MG63 (cell line): ENCODE results near the gene MORN1. TPM values are rescaled to one million over a fixed set of nuclear protein-coding genes. Genes with fewer than 3 reads are reported as not detected.
"Not testable (repeated sequence)": the region's sequence is repeated elsewhere in the genome, so short reads cannot be mapped to it uniquely, and the experiment has no call there.

ENCODE experiments used
- DNase-seq: peaks from one replicate; pipeline ENCODE4 v3.0.0-alpha.2; 2020
- H3K27me3 ChIP-seq: fragments of 250-450 bp; sonication (Bioruptor Pico); 2 replicates; pipeline ENCODE4 v1.5.1; 2020; ENCODE audit warnings: mild to moderate bottlenecking, moderate library complexity
- H3K36me3 ChIP-seq: fragments of 250-450 bp; sonication (Bioruptor Pico); 2 replicates; pipeline ENCODE4 v1.5.1; 2020; ENCODE audit warnings: mild to moderate bottlenecking, moderate library complexity
- H3K4me3 ChIP-seq: fragments of 250-450 bp; sonication (Bioruptor Pico); 2 replicates; pipeline ENCODE4 v1.5.1; 2020; ENCODE audit warnings: mild to moderate bottlenecking, moderate library complexity
- H3K9me3 ChIP-seq: fragments of 250-450 bp; sonication (Bioruptor Pico); 2 replicates; pipeline ENCODE4 v1.5.1; 2020; ENCODE audit warnings: mild to moderate bottlenecking, moderate library complexity
- total RNA-seq: library from RNA; depleted of rRNA; stranded (reverse); fragments of >200 nt; shearing (Covaris generic); gene quantifications from 2 replicates; pipeline ENCODE4 v1.2.3, GENCODE V29; 2014; ENCODE audit warnings: low replicate concordance

MORN1 gene
- total RNA-seq, 1 experiment from 2014 or later = 20.5 TPM

DNA sequence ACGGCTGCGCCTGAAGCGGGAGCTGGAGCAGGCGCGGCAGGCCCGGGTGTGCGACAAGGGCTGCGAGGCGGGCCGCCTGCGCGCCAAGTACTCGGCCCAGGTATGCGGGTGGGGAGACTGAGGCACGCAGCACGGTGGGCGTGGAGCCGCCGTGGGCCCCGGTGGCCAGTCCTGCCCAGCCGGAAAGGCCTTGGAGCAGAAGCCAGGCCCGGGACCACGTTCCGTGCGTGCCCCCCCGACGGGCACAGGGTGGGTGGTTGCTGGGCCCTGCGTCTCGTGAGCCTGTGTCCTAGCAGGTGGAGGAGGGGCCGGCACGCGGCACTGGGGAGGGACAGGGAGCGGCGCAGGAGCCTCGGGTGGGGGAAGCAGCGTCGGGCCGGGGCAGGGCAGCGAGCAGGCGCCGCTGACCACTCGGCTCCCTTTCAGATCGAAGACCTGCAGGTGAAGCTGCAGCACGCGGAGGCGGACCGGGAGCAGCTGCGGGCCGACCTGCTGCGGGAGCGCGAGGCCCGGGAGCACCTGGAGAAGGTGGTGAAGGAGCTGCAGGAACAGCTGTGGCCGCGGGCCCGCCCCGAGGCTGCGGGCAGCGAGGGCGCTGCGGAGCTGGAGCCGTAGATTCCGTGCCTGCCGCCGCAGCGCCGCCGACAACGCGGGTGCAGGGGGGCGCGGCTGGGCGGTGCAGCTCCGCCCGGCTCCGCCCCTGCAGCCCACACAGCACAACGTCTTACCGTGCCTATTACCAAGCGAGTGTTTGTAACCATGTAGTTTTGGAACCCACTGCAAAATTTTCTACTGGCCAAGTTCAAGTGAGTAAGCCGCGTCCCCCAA, 85.0 kb downstream of the MORN1 start:
- Histone ChIP-seq H3K27me3 (no peaks in the 10 kb centered on the region), H3K4me3 (no peak overlapping the region), H3K9me3 (no peaks in the 10 kb centered on the region), H3K36me3 (peaks cover 30% of the 10 kb centered on the region)
- no peak for DNase-seq

DNA sequence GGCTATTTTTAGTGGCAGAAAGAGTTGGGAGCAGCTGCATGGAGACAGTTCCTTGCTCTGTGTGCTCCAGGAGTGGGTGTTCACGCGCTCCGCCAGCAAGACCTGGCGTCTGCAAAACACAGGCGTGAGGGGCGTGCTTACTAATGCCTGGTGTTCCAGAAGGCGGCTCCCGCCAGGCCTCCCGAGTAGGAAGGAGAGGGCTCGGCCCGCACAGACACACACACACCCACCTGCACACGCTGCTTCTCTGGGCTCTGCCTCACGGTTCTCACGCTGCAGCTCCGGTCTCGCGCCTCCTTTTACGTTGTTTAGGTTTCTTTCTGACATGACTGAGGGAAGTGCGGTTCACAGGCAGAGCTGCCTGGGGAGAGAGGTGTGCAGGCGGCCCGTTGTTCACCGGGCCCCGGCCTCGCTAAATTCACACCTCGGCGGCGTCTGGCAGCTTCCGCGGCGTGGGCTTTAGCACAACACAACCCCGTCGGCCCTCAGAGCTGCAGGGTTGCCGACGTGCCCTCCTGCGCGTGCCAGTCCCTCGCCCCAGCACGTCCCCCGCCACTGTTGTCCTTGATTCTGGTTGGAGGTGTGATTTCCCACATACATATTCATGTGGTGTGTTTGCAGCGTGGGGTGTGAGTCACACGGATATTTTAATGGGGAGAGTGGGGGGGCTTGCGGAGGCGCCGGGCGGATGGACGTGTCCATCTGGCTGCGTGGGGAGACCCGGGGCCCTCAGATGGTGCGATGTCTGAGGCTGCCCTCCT, 86.3 kb downstream of the MORN1 start:
- Histone ChIP-seq H3K4me3 (no peak overlapping the region), H3K9me3 (no peaks in the 10 kb centered on the region), H3K36me3 (peaks cover 26% of the 10 kb centered on the region), H3K27me3 (no peaks in the 10 kb centered on the region)
- no peak for DNase-seq

DNA sequence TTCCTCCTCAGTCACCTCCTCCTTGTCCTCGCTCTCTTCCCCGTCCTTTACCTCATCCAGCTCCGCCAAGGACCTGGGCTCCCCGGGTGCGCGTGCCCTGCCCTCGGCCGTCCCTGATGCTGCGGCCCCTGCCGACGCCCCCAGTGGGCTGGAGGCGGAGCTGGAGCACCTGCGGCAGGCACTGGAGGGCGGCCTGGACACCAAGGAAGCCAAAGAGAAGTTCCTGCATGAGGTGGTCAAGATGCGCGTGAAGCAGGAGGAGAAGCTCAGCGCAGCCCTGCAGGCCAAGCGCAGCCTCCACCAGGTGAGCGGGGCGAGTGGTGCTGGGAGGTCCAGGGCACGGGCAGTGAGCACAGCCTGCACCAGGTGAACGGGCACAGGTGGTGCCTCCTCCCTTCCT, 87.1 kb downstream of the MORN1 start:
- H3K36me3 ChIP-seq = peaks cover 24% of the 10 kb centered on the region
- no peak for DNase-seq
- H3K27me3 ChIP-seq = no peaks in the 10 kb centered on the region
- no peak overlapping the region for H3K4me3 ChIP-seq
- H3K9me3 ChIP-seq = no peaks in the 10 kb centered on the region

DNA sequence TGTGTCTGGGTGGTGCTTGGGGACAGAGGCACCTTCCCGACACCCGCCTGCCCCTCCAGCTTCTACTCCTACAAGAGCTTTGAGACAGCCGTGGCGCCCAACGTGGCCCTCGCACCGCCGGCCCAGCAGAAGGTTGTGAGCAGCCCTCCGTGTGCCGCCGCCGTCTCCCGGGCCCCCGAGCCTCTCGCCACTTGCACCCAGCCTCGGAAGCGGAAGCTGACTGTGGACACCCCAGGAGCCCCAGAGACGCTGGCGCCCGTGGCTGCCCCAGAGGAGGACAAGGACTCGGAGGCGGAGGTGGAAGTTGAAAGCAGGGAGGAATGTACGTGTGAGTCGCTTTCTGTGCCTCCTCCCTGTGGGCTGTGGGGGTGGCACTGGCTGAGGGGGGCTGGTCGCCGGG, 87.6 kb downstream of the MORN1 start:
- no peak overlapping the region for H3K4me3 ChIP-seq
- H3K36me3 ChIP-seq = peaks cover 19% of the 10 kb centered on the region
- H3K9me3 ChIP-seq = no peaks in the 10 kb centered on the region
- H3K27me3 ChIP-seq = no peaks in the 10 kb centered on the region
- no peak for DNase-seq

DNA sequence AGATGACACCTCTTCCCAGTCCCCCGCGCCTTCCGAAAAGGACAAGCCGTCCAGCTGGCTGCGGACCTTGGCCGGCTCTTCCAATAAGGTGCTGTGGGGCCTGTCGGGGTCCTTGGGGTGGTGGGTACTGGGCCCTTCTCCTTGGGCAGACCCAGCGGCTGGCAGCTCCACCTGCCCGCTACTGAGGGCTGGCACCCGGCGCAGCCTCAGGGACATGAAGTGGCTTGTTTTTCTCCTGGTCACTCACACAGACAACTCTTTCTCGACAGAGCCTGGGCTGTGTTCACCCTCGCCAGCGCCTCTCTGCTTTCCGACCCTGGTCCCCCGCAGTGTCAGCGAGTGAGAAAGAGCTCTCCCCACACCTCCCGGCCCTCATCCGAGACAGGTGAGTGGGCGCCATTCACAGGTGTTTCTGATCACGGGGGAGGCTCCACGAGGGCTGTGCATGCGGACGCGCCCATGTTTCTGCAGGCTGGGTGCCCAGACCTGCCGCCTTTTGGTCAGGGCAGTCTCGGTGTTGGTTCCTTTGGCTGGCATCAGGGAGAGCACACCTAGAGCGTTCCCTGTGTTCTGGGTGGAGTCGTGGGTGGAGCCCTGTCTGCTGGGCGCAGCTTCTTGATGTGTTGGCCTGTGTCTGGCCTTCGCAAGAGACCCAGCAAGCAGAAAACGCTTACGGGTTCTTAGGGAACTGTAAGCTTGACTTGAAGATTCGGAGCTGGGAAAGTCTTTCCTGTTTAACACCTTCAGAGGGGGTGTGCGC, 88.2 kb downstream of the MORN1 start:
- Histone ChIP-seq H3K27me3 (no peaks in the 10 kb centered on the region), H3K4me3 (no peak overlapping the region), H3K36me3 (peaks cover 18% of the 10 kb centered on the region), H3K9me3 (no peaks in the 10 kb centered on the region)
- no peak for DNase-seq

DNA sequence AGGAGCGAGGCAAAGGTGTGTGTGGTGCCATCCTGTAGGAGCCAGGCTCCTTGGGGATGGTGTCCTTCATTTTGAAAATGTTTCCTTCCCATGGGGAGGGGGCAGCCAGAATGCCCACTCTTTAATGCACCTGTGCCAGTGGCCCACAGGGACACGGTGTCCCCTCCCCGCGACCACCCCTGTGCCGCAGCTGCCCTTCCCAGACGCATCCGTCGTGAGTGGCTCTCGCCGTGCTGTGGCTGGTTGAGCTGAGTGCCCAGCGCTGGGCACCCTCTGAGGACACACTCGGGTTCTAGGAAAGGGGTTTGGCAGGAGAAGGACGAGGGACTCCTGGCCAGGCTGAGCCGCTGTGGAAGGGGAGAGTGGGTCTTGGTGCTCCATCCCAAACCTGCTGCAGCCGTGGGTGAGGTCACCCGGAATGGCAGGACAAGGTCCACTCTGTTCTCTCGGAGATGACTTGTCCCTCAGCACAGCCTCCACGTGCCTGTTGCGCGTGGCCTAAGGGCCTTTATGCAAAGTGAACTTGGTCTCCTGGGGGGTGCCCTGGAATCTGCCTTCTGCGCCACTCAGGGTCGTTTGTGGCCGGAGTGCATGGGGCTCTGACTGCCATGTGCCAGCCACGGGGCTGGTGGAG, 88.9 kb downstream of the MORN1 start:
- H3K36me3 ChIP-seq = peaks cover 14% of the 10 kb centered on the region
- no peak for DNase-seq
- no peaks in the 10 kb centered on the region for H3K27me3 ChIP-seq
- H3K9me3 ChIP-seq = no peaks in the 10 kb centered on the region
- H3K4me3 ChIP-seq = no peak overlapping the region

DNA sequence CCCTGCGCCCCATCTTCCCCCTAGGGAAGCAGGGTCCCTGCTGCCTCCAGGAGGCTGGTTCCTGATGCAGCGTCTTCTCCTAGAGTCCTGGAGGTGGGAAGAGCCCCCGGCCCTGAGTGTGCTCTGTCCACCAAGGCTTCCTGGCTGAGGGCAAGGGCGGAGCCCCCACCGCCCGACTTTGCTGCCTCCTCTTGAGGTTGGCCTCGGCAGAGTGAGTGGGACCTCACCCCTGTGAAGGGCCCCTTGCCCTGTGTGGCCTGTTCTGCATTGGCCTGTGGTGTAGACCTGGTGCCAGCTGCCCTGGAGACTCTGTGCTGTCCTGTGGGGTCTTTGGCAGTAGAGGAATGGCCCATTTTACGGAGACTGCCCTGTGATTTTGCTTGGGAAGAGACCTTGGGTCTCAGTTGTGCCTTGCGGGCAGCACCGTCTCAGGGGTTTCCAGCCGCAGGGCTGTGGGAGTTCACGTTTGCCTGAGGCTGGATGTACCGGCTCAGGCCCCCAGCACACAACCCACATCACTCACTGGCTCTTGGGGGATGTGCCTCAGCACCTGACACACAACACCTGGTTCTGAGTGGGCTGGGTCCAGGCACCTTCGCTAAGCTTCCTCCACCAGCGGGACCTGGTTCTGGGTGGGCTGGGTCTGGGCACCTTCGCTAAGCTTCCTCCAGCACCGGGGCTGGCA, 89.6 kb downstream of the MORN1 start:
- H3K4me3 ChIP-seq = no peak overlapping the region
- DNase-seq = no peak
- H3K36me3 ChIP-seq = peaks cover 13% of the 10 kb centered on the region
- no peaks in the 10 kb centered on the region for H3K27me3 ChIP-seq
- no peaks in the 10 kb centered on the region for H3K9me3 ChIP-seq

DNA sequence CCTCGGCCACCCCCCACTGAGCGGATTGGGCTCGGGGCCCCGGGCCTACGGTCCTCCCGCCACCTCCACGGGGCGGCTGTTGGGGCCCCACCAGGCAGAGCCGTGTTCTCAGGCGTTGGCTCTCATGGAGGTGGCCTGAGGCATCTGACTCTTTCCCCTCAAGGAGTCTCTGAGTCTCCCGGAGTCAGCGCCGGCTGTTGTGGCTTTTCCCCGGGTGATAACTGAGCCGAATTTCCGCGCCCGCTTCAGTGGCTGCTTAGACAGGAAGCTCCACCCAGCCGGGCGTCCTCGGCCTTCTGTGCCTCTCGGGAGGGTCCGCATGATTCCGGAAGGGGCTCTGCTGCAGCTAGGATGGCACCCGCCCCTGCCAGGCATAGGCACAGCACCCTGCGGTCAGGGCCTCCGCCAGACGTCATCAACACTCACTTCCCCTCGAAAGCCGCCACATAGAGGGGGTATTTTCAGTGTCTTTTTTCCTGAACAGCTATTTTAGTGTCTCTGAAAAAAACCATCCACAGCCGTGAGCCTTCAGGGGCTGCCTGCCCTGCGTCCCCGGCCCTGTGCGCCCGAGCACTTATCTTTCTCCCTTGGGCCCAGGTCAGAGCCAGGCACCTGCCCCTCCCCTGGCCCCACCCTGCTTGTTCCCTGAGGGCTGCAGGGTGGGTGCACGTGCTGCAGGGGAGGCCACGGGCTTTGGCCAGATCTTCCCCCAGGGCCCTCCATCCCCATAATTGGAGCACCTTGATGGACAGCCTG, 90.3 kb downstream of the MORN1 start:
- Histone ChIP-seq H3K9me3 (no peaks in the 10 kb centered on the region), H3K4me3 (no peak overlapping the region), H3K27me3 (no peaks in the 10 kb centered on the region), H3K36me3 (peaks cover 18% of the 10 kb centered on the region)
- no peak for DNase-seq

DNA sequence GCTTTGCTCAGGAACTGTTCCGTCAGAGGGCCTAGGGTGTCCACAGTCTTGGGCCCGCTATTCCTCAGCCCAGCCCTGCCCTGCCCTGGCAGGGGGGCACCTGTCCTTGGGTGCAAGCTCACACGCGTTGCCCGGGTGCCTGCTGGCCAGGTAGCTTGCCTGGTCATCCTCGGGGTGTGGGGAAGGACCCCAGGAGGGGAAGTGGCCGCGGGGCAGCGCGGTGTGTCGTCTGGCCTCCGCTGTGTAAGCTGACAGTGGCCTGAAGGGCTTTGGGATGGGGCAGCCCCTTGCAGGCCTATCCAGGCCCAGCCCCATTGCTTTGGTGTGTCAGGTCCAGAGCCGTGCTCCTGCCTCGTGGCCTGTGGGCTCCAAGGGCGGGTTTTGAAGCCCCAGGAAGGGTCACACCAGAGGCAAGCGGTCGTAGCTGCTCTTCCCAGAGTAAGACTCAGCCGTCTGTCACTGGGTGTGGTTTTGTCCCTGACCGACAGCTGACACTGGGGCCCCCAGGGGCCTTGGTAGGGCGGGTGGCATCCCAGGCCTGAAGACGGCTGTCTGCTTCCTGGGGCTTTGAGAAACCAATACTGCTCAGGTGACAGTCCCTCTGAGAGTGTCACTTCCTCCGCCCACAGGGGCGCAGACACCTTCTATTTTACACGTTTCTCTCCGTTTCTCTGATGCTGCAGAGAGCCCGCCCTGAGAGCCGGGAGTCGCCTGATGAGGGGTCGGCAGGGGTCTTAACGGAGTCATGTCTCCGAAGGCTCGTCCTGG, 91.2 kb downstream of the MORN1 start:
- H3K36me3 ChIP-seq = peaks cover 17% of the 10 kb centered on the region
- no peaks in the 10 kb centered on the region for H3K27me3 ChIP-seq
- no peak overlapping the region for H3K4me3 ChIP-seq
- H3K9me3 ChIP-seq = no peaks in the 10 kb centered on the region
- no peak for DNase-seq

DNA sequence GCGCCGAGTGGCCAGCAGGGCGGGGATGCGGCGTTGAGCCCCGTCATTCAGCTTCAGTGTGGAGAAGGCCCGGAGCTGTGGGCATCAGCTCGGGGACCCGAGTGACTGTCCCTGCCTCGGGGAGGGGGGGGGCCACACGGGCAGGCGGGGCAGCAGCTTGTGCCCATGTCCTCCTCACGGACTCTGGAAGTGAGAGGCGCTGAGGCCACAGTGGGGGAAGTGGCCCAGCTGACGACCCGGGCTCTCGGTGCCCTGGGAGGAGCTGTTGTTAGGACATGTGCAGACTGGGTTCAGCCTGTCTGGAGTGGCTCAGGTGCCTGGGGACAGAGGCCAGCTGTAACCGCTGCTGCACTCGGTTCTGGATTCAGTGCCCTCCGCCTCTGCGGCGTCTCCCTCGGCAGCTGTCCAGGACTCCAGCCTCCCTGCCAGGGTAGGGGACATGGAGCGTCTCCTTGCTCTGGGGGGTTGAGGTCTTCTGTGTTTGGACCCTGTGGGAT, 92.2 kb downstream of the MORN1 start:
- Histone ChIP-seq H3K9me3 (no peaks in the 10 kb centered on the region), H3K36me3 (peaks cover 13% of the 10 kb centered on the region), H3K27me3 (no peaks in the 10 kb centered on the region), H3K4me3 (no peak overlapping the region)
- DNase-seq = no peak

DNA sequence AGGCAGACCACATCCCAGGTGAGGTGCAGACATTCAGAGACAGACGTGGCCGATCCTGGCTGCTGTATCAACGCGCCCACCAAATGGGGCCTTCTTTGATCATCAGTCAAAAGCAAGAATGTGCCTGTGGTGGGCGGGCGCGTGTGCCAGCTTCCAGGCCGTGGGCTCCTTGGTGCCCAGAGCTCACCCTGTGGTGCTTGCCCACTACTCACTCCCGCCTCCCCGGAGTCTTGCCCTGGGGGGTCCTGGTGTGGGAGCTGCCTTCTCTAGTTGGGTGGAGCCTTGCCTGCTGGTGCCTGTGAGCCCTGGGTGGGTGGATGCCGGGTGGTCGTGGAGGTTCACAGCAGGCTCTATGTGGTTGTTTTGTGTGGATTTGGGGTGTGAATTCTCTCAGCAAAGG, 92.7 kb downstream of the MORN1 start:
- no peak for DNase-seq
- Histone ChIP-seq H3K4me3 (no peak overlapping the region), H3K9me3 (no peaks in the 10 kb centered on the region), H3K27me3 (no peaks in the 10 kb centered on the region), H3K36me3 (peaks cover 13% of the 10 kb centered on the region)

DNA sequence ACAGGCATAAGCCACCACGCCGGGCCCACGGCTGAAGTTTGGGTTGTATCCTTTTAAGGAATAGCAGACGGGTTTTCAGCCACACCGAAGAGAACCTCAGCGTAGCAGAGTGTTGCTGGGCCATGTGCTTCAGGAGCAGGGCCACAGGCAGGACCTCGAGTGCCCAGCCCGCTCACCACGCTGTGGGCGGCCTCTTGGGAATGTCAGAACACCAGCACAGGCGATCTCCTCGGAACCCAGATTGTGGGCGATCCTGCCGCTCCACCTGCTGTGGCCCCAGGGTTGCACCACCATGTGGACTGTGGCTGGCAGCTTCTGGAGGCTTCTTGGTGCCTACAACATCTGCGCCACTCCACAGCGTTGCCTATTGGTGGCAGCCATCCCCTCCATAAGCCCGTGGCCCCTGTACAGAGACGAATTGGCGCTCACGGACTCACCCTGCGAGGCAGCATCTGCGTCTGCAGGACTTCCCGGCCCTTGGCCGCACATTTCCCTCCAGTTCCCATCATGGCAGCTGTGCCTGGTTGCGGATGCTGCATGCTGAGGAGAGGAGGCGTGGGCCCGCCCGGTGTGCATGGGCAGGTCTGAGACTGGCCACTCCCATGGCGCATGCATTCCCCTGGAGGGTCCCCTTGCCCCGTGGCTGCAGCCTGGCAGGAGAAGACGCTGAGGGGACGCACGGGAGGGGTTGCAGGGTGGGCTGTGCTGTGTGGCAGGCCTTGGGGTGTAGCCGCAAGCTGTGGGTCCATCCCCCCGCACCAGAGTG, 93.9 kb downstream of the MORN1 start:
- Histone ChIP-seq H3K27me3 (no peaks in the 10 kb centered on the region), H3K9me3 (no peaks in the 10 kb centered on the region), H3K4me3 (no peak overlapping the region), H3K36me3 (peaks cover 13% of the 10 kb centered on the region)
- DNase-seq = no peak

DNA sequence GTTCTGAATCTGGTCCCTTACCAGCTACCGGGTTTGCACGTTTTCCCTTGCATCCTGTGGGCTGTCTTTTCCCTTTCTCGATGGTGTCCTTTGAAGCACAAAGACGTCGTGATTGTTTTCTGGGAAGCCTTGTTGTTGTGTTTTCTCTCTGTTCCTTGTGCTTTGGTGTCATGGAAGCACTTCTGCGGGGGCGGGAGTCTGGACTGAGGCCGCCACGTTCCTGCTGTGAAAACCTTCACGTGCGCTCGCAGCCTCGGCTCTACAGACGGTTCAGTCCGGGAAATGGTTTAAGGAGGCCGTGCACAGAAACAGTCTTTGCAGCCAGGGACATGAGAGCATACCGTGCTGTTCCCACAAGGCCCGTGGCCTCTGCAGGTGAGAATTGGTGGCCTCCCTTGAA, 94.7 kb downstream of the MORN1 start:
- DNase-seq = no peak
- peaks cover 18% of the 10 kb centered on the region for H3K36me3 ChIP-seq
- H3K9me3 ChIP-seq = no peaks in the 10 kb centered on the region
- H3K27me3 ChIP-seq = no peaks in the 10 kb centered on the region
- no peak overlapping the region for H3K4me3 ChIP-seq

DNA sequence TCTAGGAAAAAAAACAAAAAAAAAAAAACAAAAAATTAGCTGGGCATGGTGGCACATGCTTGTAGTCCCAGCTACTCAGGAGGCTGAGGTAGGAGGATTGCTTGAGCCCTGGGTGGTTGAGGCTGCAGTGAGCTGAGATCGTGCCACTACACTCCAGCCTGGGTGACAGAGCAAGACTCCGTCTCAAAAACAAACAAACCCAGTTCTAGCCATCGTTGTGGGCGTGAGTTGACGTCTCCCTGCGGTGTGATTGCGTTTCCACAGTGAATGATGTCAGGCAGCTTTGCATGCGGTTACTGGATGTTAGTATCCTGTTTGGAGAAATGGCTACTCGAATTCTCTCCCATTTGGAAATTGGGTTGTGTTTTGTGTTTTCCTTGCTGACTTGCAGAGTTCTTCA, 95.1 kb downstream of the MORN1 start:
- H3K4me3 ChIP-seq, H3K9me3 ChIP-seq, DNase-seq, H3K27me3 ChIP-seq: not testable (repeated sequence)
- peaks cover 19% of the 10 kb centered on the region for H3K36me3 ChIP-seq
